HG03280 (cell line): ENCODE measurements around the gene IGDCC3.

Experiments used
- ATAC-seq: cut with Tn5 transposase; IDR thresholded peaks from one replicate; pipeline ENCODE4 v1.9.1; 2021; ENCODE audit warnings: mild to moderate bottlenecking, moderate library complexity; ENCODE audit not compliant: unreplicated experiment

The IGDCC3 gene

DNA sequence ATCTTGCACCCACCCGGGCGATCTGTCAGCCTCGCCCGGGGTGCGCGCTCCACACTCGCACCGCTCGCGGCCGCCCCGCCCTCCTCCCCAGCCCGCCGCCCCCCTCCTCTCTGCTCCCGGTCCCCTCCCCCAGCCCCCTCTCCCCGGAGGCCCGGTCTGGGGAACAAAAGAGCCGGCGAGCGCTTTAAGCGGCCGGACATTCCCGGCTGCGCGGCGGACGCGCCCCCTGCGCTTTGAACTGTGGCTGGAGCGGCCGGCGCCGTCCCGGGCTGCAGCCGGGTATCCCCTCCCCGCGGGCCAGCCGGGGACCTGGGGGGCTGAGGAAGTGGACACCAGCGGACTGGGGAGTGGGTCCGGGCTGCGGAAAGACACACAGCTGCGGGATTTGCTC lies at the start of gene IGDCC3:
Gene IGDCC3 (minus strand): TSS at position 27 of the 391 bp plus-strand sequence. CDS start 214 bp downstream, outside the sequence.
- no peak for ATAC-seq

DNA sequence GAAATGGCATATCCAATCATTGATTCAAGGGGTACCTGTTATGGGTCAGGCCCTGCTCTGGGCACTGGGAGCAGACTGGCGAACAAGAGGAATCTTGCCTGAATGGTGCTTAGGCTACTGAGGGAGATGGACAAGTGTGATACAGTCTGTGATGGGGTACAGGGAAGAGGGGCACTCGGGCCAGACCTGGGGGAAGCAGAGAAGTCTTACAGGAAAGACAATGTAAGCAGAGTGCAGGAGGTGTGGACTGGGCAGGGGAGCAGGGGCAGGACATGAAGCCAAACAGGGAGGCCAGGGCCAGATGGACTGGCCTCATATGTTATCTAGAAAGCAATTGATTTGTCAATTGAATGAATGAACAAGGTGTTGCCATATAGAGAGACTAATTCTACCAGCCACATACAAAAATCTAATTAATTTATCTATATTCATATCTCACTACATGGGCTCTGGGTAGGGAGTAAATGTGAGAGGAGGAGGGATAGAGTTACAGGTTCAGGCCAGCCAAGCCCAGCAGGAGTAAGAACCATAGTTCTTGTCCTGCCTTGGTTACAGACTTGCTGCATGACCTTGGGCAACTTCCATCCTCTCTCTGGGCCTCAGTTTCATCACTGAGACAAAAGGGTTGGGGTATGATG lies 48.5 kb upstream of the IGDCC3 start:
- no peak for ATAC-seq

DNA sequence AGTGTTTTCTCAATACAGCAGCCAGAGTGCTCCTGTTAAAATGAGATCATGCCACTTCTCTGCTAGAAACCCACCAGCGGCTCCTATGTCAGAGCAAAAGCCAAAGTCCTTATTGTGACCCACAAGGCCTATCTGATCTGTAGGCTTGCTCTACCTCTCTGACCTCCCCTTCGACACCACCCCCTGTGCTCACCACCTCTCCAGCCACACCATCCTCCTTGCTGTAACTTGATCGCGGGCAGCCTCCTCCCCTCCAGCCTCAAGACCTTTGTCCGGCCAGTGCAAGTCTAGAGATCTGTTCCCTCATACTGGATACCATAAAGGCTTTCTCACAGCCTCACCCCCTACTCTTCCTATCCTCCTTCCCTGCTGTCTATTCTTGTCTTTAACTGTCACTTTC lies 46.9 kb upstream of the IGDCC3 start:
- ATAC-seq, result no peak

DNA sequence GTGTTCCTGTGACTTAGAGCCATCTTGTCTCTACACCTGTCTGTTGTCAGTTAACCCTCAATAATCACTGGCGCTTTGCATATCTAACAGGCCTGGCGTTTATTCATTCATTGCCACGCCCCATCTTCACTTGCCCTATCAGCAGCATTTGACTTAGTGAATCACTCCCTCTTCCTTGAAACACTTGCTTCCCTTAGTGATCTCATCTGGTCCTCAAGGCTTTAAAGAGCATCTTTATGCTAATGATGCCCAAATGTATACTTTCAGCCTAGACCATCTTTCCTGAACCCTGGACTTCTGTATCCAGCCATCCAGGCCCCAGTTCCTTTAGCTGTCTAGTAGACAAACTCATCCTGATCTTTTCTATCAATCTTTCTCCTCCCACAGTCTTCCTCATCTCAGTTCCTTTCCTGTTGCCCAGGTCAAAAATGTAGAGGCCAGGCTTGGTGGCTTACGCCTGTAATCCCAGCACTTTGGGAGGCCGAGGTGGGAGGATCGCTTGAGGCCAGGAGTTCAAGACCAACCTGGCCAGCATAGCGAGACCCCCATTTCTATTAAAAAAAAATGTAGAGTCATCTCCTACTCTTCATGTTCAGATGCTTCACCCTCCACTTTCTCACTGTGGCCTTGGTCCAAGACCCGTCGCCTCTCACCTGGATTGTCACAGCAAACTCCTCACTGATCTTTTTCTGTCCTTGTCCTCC lies 46.3 kb upstream of the IGDCC3 start:
- ATAC-seq, result no peak

DNA sequence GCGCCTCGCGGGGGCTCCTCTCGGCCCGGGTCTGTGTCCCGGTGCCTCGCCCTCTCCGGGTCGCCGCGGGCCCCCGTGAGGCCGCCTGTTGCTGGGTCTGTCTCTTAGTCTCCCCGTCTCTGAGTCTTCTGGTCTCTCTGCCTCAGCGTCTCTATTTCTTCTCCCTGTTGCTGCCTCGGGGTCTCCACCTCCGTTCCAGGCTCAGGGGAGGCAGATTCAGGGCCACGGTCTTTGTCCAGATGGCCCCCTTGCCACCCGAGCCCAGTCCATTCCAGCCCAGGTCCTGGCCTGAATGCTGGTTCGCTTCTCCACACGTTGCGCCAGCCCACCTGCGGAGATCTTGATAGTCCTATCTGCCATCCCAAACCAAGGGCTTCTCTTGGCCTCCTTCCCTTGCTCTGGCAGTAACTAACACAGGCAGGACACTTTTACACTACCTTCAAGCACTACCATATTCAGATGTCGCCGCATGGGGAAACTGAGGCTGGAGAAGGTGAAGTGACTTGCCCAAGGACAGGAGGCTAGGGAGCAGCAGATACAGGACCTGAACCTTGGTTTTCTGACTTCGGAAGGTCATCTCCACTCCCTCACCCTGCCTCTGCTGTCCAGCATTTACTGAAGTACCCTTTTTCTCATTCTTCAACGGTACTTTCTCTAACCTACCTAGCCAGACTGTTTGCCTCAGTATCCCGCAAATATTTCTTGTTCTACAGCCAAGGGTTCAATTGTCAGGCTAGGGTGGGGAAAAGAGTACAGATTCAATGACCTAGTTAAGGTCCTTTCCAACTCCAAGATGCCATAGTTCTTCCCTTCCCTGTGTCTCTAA lies 45.6 kb upstream of the IGDCC3 start:
- ATAC-seq, result no peak

DNA sequence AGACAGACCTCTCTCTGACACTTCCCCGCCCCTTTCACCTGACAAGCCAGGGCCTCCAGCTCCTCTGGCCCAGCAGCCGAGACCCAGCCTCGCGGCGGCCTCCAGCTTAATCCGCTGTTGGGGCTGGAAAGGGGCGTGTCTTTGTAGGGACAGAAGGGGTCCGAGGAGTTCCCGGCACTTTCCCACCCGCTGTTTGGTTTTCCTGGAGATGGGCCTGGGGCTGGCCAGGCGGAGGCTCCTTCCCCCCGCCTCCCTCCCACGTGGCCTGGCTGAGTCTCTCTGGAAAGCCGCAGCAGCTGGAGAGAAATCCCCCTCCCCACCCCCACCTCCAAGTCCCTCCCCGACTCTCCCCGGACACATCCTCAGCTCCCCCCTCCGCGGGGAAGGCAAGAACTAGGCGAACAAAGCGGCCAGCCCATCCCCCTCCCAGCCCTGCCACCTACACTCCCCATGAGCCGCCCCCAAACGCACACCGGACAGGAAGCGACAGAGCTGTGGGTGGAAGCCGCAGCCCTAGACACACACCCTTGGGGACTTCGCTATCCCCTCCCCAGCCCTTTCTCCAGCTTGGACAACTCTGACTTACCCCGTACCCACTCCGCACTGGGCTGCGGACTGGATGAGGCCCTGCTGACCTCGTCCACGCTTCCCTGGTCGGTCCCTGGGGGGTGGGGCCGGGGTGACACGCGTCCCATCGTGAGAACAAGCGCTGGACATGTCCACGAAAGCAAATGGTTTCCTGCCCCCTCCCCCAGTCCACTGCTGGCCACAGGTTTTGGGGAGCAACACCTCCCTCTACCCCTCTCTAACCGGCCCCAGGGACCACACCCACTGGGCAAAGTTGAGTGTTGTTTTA lies 43.8 kb upstream of the IGDCC3 start:
- no peak for ATAC-seq

DNA sequence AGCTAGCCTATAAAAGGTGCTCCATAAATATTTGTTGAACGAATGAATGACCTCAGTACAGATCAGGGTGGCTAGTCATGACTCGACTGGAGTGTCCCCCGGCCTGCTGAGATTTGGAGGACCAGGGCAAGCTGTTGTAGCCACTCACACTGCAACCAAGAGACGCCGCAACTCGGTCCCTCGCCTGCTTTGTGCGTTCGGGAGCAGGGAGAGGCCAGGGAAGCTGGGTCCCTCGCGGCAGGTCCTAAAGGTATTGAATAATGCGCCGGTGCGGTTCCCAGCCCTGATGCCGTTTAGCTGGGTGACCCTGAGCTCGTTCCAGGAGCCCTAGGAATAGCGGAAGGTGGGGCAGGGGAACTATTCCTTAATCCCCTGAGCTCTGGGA lies 43.2 kb upstream of the IGDCC3 start:
- ATAC-seq, result no peak

DNA sequence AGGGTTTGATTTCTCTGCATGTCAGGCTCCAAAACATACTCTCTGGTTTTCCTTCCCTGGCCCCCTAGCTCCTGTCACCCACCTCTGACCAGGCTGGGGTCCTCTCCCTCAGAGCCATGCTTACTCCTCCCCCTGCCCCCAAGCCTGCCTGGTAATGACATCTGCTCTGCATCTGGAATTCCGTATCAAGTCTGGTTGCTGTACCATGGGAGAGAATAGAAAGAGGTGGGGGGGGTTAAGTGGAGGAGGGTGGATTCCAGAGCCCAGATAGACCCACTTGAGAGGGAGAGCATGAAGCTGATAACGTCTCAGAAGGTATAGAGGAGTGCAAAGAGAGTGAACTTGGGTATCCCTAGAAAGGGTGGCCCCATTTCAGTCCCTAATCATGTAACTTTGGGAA lies 40.8 kb upstream of the IGDCC3 start:
- ATAC-seq, result no peak

DNA sequence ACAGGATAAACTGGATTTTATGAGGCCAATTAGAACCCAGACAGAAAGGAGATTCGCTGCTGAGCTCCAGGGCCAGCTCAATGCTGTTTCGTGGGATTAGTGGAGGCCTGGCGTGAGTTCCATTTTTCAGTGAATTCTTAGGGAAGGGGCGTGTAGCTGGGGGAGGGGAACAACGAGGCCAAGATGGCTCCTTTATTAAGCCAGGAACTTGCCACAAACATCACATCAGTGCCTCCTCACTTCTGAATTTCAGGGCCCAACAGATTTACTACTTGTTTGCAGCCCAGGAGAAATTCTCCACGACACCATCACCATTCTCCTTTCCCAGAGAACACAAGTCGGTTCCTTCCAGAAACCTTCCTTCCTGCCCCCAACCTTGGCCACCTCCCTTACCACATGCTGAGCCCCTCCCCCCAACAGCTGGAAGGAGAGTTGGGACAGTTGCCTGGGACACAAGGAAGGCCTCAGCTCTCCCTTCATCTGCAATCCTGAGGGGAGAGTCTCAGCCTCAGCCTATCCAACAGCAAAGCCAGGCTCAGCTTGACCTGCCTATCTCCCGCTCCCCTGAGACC lies 39.1 kb upstream of the IGDCC3 start:
- no peak for ATAC-seq

DNA sequence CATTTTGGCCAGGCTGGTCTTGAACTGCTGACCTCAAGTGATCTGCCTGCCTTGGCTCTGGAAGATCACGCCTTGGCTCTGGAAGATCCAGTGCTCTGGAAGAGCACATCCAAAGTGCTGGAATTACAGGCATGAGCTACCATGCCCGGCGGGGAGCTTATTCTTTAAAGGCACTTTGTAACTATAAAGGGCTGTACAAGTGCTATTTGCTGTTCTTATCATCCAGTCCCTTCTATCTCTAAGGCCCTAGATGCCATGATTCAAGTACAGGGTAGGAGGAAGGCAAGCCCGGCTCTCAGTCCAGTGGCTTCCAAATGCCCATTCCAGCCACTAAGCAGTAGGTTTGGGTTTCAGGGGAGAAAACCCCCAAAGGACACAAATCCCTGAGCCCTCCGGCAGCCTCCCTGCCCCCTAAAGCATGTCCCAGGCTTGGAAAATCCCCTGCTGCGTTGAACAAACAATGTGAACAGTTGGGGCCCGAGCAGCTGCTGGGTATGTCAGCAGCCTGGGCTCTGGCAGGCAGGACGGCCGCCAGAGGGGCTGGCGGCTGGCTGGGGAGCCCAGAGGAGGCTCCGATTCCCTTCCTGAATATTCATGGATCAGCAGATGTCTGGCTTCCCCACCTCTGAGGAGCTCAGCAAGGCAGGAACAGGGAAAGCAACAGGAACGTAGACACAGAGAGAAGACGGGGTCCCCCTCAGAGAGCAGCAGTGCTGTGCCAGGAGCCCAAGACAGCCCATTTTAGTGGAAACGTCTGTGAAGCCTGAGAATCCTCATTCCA lies 37.2 kb upstream of the IGDCC3 start:
- no peak for ATAC-seq

DNA sequence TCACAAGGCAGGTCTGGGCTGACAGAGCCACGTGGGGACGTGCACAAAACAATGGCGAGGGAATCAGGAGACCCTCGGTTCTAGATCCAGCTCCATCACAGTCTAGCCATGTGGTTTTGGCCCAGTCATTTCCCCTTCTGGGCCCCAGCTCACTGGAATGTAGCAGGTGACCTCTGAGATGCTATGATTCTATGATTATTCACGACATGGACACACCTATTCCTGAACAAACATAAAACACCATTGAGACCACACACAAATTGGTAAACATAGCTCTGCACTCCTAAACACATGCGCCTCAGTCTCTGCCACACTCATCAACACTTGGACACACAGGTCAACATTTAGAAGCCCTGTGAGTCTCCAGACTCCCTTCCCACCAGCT lies 36.0 kb upstream of the IGDCC3 start:
- no peak for ATAC-seq

DNA sequence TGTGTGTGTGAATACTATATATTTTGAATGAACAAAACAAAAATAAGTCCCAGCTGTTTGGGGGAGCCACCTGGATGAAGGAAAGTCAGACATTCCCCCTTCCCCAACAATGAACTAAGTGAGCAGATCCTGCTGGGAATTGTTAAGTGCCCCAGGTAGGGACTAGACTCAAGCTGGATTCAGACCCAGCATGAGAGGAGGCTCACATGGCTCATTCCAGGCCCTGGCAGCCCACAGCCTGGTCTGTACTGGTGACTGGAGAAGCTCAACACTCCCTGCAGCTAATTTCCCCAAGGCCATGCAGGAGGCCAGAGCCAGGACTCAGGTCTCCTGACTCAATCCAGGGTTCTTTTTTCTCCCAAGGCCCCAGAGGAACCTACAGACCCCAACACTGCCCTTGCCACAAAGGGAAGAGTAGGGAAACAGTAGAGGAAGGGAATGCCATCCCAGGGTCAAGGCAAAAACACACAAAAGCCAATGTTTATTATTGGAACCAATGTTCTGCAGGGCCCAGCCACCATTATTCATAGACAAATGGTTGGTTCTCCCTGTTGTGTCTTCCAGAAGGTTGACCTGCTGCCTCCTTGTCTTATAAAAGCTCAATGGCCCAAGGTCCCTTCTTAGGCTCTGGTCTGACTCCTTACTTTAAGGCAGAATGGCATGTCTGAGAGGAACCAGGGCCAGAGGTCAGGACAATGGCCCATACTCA lies 35.4 kb upstream of the IGDCC3 start:
- ATAC-seq, result no peak

DNA sequence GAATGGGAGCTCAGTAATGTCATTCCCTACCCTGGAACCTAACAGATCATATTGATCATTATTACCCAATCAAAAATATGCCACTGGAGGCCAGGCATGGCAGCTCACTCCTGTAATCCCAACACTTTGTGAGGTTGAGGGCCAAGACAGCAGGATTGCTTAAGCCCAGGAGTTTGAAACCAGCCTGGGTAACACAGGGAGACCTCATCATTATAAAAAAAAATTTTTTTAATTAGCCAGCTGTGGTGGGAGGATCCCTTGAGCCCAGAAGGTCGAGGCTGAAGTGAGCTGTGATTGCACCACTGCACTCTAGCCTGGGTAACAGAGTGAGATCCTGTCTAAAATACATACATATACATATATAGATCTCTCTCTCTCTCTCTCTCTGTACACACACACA lies 34.8 kb upstream of the IGDCC3 start:
- ATAC-seq, result no peak

DNA sequence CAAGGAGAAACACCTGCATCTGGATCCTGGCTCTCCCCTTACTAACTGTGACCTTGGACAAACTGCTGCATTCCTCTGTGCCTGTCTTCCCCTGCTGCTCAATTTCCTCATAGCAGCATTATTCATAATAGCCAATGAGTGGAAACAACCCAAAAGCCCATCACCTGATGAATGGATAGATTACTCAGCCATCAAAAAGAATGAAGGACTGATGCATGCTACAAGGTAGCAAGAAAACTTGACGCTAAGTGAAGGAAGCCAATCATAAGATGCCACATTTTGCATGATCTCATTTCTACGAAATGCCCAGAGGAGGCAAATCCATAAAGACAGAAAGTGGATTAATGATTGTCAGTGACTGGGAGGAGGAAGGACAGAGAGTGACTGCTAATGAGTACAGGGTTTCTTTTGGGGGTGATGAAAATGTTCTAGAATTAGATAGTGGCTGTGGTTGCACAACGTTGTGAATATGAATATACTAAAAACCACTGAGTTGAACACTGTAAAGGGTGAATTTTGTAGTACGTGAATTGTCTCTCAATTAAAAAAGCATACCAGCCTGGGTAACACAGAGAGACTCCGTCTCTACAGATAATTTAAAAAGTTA lies 33.8 kb upstream of the IGDCC3 start:
- no peak for ATAC-seq

DNA sequence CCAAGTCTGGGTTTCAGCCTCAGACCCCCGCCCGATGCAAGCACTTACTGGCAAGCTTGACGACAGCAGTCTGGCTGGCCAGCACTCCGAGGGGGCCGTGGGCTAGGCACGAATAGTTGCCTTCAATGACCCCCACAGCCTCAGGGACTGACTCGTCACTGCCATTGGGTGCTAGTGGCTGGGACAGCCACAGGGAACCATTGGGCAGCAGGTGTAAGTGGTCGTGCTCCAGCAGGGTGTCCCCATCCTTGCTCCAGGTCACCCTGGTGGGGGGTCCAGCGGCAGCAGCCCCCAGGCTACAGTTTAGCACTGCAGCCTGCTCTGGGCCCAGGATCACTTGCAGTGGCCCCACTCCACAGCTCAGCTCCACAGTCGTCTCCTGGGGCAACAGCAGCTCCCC lies 33.2 kb upstream of the IGDCC3 start:
- ATAC-seq, result no peak

DNA sequence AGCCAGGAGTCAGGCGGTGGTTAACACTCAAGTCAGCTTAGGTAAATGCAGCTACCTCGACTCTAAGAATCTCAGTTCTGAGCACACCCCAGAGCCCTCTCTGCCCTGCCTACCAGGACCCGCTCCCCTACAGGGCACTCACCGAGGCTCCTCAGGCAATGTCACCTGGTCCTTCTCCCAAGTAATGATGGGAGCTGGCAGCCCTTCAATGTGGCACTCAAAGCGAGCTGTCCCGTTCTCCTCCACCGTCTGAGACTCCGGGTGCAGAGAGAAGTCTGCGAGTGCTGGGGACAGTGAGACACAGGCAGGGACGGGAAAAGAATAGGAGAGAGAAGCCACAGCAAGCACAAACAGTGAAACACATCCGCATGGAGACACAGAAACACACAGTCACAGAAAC lies 32.2 kb upstream of the IGDCC3 start:
- no peak for ATAC-seq

DNA sequence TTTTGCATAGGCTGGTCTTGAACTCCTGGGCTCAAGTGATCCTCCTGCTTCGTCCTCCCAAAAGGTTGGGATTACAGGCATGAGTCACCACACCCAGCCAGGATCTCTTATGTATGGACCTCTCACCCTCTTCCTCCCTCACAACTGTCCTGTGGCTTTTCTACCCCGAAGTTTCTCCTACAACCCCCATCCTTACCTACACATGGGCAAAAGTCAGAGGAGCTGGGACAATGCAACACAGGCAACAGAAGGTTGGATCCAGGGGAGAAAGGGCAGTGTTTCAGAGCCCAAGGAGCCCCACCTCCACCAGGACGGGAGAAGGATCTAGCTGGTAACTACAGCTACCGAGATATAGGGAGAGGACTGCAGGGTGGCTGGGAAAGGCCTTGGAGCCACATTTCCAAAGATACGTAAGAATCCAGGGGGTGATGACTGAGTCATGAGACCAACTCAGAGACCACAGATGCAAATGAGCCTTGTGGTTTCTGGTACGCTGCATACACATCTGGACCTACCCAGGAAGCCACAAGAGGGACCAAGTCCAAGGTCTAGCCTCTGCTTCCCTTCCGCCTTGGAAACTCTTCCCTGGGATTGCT lies 31.3 kb upstream of the IGDCC3 start:
- ATAC-seq, result no peak

DNA sequence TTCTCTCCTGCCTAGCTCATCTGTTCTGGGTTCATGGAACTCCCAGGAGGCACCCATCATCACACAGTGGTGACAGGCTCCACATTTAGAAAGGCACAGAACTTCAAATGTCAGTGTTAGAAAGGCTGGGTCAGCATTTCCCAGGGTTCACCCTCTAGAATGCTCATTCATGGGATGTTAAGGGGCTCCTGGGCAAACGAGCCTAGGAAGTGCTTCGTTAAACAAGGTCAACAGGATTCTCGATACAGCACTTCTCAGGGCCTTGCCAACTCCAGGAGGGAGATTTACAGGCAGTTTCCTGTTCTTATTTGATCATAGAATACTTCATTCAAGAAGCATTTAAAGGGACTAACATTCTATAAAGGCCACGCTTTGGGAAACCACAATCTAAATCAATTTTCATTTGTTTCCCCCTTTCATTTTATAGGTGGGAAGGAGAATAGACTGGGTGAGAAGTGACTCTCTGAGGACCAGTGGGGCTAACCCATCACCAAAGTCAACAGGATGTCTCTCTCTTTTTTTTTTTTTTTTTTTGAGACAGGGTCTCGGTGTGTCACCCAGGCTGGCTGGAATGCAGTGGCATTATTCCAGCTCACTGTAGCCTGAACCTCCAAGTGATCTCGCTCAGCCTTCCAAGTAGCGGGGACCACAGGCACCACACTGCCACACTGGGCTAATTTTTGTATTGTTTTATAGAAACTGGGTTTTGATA lies 30.7 kb upstream of the IGDCC3 start:
- ATAC-seq, result no peak
